DMS79 (cell line): ENCODE results near the gene PDS5A.
"Not testable (repeated sequence)": the region's sequence is repeated elsewhere in the genome, so short reads cannot be mapped to it uniquely, and the experiment has no call there.

ENCODE experiments used
- DNase-seq: peaks from one replicate; lab custom pipeline; 2025; lab: John Stamatoyannopoulos, UW

The PDS5A gene, protein sequence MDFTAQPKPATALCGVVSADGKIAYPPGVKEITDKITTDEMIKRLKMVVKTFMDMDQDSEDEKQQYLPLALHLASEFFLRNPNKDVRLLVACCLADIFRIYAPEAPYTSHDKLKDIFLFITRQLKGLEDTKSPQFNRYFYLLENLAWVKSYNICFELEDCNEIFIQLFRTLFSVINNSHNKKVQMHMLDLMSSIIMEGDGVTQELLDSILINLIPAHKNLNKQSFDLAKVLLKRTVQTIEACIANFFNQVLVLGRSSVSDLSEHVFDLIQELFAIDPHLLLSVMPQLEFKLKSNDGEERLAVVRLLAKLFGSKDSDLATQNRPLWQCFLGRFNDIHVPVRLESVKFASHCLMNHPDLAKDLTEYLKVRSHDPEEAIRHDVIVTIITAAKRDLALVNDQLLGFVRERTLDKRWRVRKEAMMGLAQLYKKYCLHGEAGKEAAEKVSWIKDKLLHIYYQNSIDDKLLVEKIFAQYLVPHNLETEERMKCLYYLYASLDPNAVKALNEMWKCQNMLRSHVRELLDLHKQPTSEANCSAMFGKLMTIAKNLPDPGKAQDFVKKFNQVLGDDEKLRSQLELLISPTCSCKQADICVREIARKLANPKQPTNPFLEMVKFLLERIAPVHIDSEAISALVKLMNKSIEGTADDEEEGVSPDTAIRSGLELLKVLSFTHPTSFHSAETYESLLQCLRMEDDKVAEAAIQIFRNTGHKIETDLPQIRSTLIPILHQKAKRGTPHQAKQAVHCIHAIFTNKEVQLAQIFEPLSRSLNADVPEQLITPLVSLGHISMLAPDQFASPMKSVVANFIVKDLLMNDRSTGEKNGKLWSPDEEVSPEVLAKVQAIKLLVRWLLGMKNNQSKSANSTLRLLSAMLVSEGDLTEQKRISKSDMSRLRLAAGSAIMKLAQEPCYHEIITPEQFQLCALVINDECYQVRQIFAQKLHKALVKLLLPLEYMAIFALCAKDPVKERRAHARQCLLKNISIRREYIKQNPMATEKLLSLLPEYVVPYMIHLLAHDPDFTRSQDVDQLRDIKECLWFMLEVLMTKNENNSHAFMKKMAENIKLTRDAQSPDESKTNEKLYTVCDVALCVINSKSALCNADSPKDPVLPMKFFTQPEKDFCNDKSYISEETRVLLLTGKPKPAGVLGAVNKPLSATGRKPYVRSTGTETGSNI (N-terminal part only)

DNA sequence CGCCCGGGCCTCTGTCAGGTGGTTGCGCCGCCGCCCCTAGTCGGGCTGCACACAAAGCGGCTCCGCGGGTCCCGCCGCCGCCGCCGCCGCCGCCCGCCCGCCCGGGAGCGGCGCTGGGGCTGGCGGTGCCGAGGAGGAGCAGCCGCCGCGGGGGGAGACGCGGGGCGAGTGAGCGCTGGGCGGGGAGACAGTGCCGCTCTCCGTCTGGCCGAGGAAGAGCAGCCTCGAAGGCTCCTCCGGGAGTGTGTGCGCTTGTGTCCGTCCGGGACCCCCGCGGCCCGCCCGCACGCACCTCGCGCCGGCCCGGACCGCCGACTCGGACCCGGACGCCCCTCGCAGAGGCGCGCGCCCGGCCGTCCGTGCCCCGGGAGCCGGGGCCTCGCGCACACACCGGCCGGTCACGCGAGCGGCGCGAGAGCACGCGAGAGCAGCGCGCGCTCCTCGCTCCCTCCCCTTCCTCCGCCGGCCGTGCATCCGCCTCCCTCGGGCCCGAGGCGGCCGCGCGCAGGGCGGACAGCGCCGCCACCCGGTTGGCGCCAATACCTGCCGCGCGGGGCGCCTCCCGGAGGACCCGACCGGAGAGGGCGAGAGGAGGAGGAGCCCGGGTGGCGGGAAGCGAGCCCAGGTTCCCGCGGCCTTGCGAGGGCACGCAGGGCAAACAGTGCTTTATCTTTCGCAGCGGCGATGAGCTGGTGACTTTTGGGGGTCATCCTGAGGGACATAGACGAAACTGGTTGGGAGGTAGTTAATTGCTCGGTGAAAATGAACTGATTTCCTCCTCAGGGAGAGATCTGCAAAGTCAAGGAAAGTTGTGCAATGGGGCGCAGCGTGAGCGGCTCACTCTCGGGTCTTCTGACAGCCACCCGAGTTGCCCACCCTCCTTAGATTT, at the start of gene PDS5A:
PDS5A (minus strand) TSS at position 423 of the 889 bp plus-strand sequence. CDS start 1,334 bp downstream, outside the sequence.
- peak; percentile 12 for DNase-seq

DNA sequence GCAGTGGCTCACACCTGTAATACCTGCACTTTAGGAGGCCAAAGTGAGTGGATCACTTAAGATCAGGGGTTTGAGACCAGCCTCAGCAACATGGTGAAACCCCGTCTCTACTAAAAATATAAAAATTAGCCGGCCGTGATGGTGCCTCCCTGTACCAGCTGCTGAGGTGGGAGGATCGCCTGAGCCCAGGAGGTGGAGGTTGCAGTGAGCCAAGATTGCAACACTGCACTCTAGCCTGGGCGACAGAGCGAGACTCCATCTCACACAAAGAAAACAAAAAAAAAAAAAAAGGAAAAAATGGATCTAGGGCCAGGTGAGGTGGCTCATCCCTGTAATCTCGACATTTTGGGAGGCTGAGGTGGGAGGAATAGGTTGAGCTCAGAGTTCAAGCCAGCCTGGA, 46.3 kb upstream of the PDS5A start:
- DNase-seq, result not testable (repeated sequence)

DNA sequence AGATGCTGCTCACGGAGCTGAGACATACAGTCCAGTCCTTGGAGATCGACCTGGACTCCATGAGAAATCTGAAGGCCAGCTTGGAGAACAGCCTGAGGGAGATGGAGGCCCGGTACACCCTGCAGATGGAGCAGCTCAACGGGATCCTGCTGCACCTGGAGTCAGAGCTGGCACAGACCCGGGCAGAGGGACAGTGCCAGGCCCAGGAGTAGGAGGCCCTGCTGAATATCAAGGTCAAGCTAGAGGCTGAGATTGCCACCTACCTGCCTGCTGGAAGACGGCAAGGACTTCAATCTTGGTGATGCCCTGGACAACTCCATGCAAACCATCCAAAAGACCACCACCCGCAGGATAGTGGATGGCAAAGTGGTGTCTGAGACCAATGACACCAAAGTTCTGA, 43.4 kb upstream of the PDS5A start:
- DNase-seq, result not testable (repeated sequence)

DNA sequence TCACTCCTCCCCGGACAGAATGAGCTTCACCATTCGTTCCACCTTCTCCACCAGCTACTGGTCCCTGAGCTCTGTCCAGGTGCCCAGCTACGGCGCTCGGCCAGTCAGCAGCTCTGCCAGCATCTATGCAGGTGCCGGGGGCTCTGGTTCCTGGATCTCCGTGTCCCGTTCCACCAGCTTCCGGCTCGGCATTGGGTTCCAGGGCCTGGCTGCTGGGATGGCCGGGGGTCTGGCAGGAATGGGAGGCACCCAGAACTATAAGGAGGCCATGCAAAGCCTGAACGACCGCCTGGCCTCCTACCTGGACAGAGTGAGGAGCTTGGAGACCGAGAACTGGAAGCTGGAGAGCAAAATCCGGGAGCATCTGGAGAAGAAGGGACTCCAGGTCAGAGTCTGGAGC, 42.5 kb upstream of the PDS5A start:
- no peak for DNase-seq

DNA sequence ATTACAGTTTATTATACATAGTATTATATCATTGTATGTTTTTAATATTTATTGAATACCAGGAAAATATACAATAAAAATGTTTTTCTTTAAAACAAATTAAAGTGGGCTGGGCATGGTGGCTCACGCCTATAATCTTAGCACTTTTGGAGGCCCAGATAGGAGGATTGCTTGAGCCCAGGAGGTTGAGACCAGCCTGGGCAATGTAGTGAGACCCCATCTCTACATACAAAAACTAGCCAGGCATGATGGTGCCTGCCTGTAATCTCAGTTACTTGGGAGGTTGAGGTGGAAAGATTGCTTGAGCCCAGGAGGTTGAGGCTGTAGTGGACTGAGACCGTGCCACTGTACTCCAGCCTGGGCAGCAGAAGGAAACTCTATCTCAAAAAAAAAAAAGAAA, 38.3 kb upstream of the PDS5A start:
- DNase-seq, result no peak

DNA sequence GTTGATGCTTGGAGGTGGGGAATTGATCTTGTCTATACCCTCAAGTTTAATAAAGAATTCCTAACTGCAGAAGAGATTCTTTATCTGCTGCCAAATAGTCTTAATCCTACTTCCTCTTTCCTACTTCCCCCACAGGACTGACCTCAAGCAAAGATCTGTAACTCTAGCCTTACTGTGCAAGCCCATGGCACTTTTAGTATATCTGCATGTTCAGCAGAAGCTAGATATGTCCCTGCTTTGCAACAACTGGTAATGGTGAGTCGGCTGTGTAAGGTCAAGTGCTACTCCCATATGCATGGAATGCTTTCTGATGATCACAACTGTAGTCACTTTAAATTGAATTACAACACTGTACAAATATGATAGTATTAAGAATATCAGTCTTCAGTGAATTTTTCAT, 26.3 kb upstream of the PDS5A start:
- DNase-seq, result no peak

DNA sequence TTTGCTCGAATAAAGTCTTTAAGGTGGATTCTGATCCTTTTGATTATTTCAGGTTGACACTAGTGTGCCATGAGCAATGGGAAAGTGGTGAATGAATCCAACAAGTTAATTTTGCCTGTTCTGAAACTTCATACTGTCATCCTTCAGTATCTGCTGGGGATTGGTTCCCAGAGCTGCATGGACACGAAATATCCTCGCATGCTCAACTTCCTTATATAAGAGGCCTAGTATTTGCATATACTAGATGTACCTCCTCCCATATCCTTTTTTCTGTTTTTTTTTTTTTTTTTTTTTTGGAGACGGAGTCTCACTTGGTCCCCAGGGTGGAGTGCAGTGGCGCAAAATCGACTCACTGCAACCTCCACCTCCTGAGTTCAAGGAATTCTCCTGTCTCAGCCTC, 23.0 kb upstream of the PDS5A start:
- no peak for DNase-seq

DNA sequence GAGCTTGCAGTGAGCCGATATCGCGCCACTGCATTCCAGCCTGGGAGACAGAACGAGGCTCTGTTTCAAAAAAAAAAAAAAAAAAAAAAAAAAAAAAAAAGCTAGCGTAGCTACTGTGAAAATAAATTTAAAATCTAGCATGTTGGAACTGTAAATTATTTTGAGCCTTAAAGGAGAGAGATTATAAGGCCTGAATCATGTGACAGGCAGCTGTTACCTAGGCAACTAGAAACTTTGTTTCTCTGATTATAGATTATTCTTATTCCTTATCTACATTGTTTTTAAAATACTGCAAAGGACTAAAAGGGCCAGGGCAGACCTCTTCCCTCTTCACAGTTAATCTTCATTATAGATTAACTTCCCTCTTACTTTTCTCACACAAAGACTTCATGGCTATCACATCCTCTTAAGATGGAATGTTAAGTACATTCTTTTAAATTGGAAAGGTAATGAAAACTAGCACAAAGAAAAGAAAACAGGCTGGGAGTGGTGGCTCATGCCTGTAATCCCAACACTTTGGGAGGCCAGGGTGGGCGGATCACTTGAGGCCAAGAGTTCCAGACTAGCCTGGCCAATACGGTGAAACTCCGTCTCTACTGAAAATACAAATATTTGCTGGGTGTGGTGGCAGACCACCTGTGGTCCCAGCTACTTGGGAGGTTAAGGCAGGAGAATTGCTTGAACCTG, 21.1 kb upstream of the PDS5A start:
- no peak for DNase-seq

DNA sequence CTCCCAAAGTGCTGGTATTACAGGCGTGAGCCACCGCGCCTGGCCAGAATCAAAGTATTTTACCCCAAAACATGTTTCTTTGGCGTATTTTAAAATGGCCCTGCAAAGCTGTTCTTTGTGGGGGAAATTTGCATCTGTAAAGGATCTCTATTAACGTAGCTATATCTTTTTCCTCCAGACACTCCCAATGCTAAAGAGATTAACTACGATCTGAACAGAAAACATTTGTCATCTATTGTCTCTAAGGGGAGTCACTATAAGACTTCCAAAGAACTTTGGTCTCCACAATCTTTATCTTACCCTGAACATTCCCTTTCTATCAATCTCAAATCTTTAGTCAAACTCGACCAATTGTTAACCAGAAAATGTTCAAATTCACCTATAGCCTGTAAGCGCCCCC, 19.1 kb upstream of the PDS5A start:
- no peak for DNase-seq

DNA sequence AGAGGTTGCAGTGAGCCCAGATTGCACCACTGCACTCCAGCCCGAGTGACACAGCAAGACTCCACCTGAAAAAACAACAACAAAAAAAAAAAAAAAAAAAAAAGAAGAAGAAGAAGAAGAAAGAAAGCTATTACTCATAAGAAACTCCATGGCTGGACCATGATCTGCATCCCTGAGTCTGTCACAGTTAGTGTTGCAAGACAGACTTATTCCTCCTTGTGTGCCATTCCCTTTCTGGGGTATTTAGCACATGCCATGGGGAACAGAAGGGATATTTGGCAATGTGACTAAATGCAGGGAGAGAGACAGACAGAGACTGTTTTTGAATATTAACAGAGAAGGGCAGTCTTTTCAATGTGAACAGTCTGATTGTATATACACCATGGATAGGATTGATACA, 16.7 kb upstream of the PDS5A start:
- DNase-seq, result no peak

DNA sequence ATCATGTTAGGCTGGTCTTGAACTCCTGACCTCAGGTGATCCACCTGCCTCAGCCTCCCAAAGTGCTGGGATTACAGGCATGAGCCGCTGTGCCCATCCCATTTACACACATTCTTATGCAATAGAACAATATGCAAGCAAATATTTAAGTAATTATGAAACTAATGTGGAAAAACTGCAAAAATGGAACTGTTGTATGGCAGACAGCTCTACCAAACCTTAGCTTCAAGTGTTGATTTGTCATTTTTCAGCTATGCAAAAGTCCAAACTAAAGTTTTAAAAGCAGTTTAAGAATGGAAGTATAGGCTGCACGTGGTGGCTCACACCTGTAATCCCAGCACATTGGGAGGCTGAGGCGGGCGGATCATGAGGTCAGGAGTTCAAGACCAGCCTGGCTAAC, 11.7 kb upstream of the PDS5A start:
- DNase-seq, result not testable (repeated sequence)

DNA sequence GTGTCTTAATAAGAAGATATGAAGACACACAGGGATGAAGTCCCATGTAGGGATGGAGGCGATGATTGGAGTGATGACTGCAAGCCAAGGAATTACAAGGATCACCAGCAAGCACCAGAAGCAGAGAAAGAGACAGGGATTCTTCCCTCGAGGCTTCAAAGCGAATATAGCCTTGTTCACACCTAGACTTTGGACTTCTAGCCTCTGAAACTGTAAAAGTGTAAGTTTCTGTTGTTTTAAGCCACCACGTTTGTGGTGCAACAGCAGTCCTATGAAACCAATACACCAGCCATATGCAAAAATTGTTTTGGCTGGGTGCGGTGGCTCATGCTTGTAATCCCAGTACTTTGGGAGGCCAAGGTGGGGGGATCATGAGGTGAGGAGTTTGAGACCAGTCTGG, 9.8 kb upstream of the PDS5A start:
- no peak for DNase-seq

DNA sequence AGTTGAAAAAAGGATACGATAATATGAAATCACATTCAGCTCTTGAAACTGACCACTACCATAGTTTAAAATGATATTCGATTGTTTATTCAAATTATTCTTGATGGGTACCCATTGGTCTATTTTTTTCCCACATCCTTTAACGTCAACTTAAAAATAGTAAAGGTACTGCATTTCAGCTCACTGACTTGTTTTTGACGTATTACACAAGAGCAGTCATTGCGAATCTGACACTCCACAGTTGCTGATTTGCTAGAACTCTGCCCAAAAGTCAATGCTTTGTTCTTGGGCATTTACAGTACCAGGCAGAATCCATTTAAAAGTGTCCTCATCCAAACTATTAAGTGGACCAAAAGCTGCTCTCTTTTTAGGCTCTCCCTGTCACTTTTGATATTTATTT, 1.2 kb upstream of the PDS5A start:
- DNase-seq, result no peak

DNA sequence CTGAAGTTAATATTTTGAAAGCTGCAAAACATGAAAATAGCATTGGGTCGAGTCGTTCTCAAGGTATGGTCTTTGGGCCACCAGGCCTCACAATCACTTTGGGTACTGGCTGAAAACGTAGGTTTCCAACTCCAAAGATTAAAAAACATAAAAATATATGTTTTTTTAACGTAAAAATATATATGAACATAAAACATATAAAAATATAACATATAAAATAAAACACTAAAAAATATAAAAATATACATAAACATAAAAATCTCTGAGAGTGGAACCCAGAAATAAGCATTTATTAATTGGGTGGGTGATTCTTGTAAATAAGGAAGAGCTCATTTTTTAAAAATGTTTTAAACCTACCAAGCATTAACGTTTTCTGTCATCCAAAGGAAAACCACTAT, 666 bp upstream of the PDS5A start:
- no peak for DNase-seq

DNA sequence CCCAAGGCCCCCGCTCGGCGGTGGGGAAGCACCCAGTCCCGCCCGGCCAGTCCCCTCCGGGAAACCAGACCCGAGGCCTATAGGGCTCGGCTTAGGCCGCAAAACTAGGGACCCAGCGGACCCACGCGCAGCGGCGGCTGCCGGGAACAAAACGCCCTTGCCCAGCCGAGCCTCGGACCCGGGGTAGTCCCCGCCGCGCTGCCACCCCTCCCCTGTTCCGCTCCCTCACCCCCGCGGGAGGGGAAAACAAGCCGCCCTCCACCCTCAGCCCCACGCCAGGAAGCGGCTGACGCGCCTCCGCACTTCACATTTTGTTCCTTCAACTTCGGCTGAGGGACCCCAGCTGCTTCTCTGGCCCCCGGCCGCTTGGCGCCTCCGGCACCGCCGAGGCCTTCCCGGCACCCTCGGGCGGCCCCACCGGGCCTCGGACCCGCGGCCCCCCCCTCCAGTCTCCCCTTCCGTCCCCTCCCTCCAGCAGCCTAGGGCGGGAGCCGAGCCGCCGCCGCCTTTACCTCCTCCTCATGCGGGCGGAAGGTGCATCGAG, 694 bp downstream of the PDS5A start:
- DNase-seq, result no peak

DNA sequence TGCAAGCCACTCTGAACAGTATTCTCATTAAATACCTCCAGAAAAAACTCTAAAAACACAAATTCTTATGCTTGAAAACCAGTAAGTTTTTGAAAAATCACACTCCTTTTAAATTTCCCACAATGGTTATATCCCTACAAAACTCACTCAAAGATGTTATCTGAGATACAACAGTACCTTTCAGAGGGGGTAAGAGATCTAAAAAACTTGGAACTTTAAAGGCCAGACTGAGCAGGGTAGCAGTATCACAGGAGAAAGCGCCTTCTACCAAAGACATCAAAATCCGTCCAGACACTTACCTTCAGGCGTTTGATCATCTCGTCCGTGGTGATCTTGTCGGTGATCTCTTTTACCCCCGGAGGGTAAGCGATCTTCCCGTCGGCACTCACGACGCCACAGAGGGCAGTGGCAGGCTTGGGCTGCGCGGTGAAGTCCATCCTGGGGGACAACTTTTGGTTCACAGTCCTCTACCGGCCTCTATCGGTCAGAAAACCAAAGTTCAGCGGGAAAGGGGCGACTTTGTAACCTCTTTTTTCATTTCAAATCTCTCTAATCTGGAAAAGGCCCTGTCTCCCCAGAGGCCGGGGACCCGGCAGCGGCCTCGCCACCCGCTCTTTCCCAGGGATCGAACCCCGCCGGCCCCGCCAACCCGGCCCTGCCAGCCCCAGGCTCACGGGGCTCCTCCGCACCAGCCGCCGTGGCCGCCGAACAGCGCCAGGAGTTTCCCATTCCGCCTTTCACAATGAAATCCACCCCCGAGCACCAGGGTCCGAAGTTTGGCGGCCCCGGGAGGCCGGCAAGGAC, 1.4 kb downstream of the PDS5A start:
- DNase-seq, result peak; percentile 13

DNA sequence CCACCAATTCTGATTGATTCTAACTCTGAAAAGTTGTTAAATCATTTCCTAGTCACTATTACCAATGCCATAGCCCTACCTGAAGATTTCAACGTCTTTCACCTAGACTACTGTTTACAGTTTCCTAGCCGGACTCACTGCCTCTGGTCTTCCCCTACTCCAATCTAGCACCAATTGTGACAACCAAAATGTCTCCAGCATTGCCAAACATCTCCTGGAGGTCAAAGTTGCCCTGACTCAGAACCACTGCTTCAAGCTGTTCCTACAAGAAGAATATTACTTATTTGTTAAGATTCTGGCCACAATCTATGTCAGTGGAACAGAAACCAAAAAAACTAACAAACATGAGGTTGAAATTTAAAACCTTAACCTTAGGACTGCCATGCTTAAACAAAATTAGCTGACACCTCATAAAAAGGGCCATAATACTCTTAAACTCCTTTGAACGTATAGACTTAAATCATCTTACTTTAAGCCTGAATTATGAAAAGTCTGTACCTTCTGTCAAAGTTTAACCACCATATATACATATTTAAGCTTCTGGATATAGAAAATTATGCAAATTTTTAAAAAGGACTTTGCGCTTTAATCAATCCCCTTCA, 2.1 kb downstream of the PDS5A start:
- no peak for DNase-seq

DNA sequence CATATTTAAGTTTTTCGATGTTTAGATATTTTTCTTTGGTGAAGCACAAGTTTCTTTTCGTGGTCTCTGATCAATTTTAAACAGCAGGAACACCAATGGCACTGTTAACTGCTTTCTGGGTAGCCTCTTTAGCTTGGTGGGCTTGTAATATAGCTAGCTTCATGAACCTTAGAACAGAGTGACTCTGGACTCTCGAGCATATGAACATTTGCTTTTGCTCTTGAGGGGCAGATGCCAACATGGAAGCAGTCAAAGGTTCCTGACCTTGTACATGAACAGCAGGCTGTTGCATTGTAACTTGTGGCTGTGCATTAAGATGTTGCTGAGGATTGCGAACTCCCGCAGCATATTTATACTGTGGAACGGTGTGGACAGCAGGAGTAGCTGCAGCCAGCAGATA, 4.7 kb downstream of the PDS5A start:
- DNase-seq, result not testable (repeated sequence)
